HepG2 (cell line): ENCODE data around the gene VPS18. TPM values are rescaled to one million over a fixed set of nuclear protein-coding genes. Genes with fewer than 3 reads are reported as not detected.

Experiments used
- ATRX ChIP-seq: sonication (generic); formaldehyde crosslinking; IDR thresholded peaks from 2 replicates; pipeline ENCODE4 v1.4.0; 2020; ENCODE audit warnings: missing genetic modification reagents, borderline replicate concordance
- KLF11 ChIP-seq: IDR thresholded peaks from 2 replicates; pipeline ENCODE4 v1.6.1; 2016; ENCODE audit warnings: missing compliant biosample characterization
- TEAD2 ChIP-seq: sonication (generic); formaldehyde crosslinking; IDR thresholded peaks from 2 replicates; pipeline ENCODE4 v1.9.0; 2021; ENCODE audit warnings: missing genetic modification reagents
- ZNF552 ChIP-seq: sonication (generic); formaldehyde crosslinking; IDR thresholded peaks from 2 replicates; pipeline ENCODE4 v1.9.0; 2022; ENCODE audit warnings: missing genetic modification reagents, mild to moderate bottlenecking, borderline replicate concordance
- ZNF567 ChIP-seq: sonication (generic); formaldehyde crosslinking; IDR thresholded peaks from 2 replicates; pipeline ENCODE4 v1.8.1; 2023; ENCODE audit warnings: mild to moderate bottlenecking, missing genetic modification reagents, borderline replicate concordance
- ZNF570 ChIP-seq: sonication (generic); formaldehyde crosslinking; IDR thresholded peaks from 2 replicates; pipeline ENCODE4 v1.4.0; 2020; ENCODE audit warnings: mild to moderate bottlenecking, missing genetic modification reagents, borderline replicate concordance
- ZNF619 ChIP-seq: sonication (generic); formaldehyde crosslinking; IDR thresholded peaks from 2 replicates; pipeline ENCODE4 v1.4.0; 2020; ENCODE audit warnings: mild to moderate bottlenecking, missing genetic modification reagents
- polyA plus RNA-seq, 8 experiments: library from polyadenylated mRNA; depleted of rRNA in 3 of 8; stranded (reverse) in 7 of 8; unstranded in 1 of 8; fragments of >200 nt; fragmentation: Illumina TruSeq in 4 of 8; extraction: Trizol in 4 of 8; gene quantifications; 2 replicates each; pipeline versions ENCODE4 v1.2.1 to v1.2.3, GENCODE V29; 2011 to 2016; ENCODE audit warnings: low read depth in 4 of 8, missing spikeins in 1 of 8, mixed read lengths in 1 of 8; ENCODE audit not compliant: insufficient read depth in 1 of 8
- total RNA-seq, 5 experiments: library from RNA; depleted of rRNA; stranded (reverse); fragments of >200 nt; fragmentation: Illumina TruSeq; extraction: Trizol; gene quantifications; 2 replicates each; pipeline ENCODE4 v1.2.3, GENCODE V29; 2016; ENCODE audit warnings: low read depth in 1 of 5
- TF ChIP-seq, protein P1 (sequence below): IDR thresholded peaks from 2 replicates; pipeline ENCODE4 v1.6.1; 2016; ENCODE audit warnings: missing compliant biosample characterization, missing genetic modification reagents, borderline replicate concordance
- TF ChIP-seq, protein P2 (sequence below): sonication (generic); formaldehyde crosslinking; IDR thresholded peaks from 2 replicates; pipeline ENCODE4 v1.4.0; 2020; ENCODE audit warnings: missing genetic modification reagents
- TF ChIP-seq, protein P3 (sequence below): sonication (generic); formaldehyde crosslinking; conservative IDR thresholded peaks from 2 replicates; pipeline ENCODE4 v1.4.0; 2020; ENCODE audit warnings: missing genetic modification reagents
- TF ChIP-seq, protein P4 (sequence below): sonication (generic); formaldehyde crosslinking; IDR thresholded peaks from 2 replicates; pipeline ENCODE4; 2020; ENCODE audit warnings: missing genetic modification reagents, mild to moderate bottlenecking, borderline replicate concordance
- TF ChIP-seq, protein P5 (sequence below): sonication (generic); formaldehyde crosslinking; IDR thresholded peaks from 2 replicates; pipeline ENCODE4 v1.8.0; 2022; ENCODE audit warnings: missing genetic modification reagents, mild to moderate bottlenecking, moderate library complexity, borderline replicate concordance
- TF ChIP-seq, protein P6 (sequence below): sonication (generic); formaldehyde crosslinking; IDR thresholded peaks from 2 replicates; pipeline ENCODE4 v1.4.0; 2020; ENCODE audit warnings: missing genetic modification reagents

VPS18 gene
- total and polyA plus RNA-seq, 2 of the 13 experiments (the other 11 are each of a cell fraction or from before 2014, with no cell fraction given) = 5.8 to 17.0 TPM

DNA sequence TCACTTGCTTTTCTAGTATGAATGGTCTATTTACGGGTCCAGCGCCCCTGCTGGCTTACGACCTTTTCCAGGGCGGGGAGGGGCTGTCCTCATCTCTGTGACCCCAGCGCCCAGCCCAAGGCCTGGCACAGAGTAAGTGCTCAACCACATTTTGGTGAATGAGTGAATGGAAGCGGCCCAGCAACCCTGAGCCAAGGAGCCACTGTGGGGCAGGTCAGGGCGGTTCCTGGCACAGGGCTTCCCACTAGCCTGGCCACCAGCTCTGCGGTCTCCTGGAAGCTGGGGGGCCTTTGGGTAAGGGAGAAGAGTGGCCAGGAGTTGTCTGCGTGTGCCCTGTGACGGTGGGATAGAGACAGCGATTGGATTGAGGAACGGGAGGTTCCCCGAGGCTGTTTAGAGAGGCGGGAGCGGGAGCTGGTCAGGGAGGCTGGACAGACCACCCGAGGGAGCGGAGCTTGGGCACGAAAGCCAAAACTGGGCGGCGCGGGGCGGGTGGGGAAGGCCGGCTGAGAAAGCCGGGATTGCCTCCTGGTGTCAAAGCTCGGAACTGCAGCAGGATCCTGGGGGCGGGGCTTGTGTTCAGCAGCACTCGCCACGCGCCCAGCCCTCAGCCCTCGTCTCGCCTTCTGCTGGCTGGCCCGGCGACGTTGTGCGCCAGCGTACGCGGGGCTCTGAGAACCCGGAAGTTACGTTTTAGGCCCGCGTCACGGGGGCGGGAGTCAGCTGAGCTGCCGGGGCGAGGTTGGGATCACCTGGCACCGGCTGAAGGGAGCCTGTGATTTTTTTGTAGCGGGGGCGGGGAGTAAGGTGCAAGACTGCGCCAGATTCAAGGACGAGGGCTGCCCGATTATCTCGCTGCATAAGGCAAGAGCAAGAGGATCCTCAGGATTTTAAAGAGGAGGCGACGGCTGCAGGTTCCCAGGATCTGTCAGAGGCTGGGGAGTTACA lies at the start of gene VPS18 (continued):
- TF ChIP-seq, protein P1, sequence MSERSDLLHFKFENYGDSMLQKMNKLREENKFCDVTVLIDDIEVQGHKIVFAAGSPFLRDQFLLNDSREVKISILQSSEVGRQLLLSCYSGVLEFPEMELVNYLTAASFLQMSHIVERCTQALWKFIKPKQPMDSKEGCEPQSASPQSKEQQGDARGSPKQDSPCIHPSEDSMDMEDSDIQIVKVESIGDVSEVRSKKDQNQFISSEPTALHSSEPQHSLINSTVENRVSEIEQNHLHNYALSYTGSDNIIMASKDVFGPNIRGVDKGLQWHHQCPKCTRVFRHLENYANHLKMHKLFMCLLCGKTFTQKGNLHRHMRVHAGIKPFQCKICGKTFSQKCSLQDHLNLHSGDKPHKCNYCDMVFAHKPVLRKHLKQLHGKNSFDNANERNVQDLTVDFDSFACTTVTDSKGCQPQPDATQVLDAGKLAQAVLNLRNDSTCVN (CRISPR knock-in tag) = no peak
- TF ChIP-seq, protein P2, sequence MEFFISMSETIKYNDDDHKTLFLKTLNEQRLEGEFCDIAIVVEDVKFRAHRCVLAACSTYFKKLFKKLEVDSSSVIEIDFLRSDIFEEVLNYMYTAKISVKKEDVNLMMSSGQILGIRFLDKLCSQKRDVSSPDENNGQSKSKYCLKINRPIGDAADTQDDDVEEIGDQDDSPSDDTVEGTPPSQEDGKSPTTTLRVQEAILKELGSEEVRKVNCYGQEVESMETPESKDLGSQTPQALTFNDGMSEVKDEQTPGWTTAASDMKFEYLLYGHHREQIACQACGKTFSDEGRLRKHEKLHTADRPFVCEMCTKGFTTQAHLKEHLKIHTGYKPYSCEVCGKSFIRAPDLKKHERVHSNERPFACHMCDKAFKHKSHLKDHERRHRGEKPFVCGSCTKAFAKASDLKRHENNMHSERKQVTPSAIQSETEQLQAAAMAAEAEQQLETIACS (CRISPR knock-in tag) = no peak
- TF ChIP-seq ZNF570 (CRISPR knock-in tag) = no peak
- TF ChIP-seq ZNF552 (CRISPR knock-in tag) = no peak
- TF ChIP-seq KLF11 = no peak
- TF ChIP-seq TEAD2 = no peak
- TF ChIP-seq, protein P3, sequence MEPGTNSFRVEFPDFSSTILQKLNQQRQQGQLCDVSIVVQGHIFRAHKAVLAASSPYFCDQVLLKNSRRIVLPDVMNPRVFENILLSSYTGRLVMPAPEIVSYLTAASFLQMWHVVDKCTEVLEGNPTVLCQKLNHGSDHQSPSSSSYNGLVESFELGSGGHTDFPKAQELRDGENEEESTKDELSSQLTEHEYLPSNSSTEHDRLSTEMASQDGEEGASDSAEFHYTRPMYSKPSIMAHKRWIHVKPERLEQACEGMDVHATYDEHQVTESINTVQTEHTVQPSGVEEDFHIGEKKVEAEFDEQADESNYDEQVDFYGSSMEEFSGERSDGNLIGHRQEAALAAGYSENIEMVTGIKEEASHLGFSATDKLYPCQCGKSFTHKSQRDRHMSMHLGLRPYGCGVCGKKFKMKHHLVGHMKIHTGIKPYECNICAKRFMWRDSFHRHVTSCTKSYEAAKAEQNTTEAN (CRISPR knock-in tag) = no peak
- TF ChIP-seq, protein P4, sequence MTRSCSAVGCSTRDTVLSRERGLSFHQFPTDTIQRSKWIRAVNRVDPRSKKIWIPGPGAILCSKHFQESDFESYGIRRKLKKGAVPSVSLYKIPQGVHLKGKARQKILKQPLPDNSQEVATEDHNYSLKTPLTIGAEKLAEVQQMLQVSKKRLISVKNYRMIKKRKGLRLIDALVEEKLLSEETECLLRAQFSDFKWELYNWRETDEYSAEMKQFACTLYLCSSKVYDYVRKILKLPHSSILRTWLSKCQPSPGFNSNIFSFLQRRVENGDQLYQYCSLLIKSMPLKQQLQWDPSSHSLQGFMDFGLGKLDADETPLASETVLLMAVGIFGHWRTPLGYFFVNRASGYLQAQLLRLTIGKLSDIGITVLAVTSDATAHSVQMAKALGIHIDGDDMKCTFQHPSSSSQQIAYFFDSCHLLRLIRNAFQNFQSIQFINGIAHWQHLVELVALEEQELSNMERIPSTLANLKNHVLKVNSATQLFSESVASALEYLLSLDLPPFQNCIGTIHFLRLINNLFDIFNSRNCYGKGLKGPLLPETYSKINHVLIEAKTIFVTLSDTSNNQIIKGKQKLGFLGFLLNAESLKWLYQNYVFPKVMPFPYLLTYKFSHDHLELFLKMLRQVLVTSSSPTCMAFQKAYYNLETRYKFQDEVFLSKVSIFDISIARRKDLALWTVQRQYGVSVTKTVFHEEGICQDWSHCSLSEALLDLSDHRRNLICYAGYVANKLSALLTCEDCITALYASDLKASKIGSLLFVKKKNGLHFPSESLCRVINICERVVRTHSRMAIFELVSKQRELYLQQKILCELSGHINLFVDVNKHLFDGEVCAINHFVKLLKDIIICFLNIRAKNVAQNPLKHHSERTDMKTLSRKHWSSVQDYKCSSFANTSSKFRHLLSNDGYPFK (CRISPR knock-in tag) = no peak
- TF ChIP-seq ZNF619 (CRISPR knock-in tag) = no peak
- TF ChIP-seq, protein P5, sequence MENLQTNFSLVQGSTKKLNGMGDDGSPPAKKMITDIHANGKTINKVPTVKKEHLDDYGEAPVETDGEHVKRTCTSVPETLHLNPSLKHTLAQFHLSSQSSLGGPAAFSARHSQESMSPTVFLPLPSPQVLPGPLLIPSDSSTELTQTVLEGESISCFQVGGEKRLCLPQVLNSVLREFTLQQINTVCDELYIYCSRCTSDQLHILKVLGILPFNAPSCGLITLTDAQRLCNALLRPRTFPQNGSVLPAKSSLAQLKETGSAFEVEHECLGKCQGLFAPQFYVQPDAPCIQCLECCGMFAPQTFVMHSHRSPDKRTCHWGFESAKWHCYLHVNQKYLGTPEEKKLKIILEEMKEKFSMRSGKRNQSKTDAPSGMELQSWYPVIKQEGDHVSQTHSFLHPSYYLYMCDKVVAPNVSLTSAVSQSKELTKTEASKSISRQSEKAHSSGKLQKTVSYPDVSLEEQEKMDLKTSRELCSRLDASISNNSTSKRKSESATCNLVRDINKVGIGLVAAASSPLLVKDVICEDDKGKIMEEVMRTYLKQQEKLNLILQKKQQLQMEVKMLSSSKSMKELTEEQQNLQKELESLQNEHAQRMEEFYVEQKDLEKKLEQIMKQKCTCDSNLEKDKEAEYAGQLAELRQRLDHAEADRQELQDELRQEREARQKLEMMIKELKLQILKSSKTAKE (CRISPR knock-in tag) = no peak
- TF ChIP-seq ZNF567 (CRISPR knock-in tag) = no peak
- TF ChIP-seq, protein P6, sequence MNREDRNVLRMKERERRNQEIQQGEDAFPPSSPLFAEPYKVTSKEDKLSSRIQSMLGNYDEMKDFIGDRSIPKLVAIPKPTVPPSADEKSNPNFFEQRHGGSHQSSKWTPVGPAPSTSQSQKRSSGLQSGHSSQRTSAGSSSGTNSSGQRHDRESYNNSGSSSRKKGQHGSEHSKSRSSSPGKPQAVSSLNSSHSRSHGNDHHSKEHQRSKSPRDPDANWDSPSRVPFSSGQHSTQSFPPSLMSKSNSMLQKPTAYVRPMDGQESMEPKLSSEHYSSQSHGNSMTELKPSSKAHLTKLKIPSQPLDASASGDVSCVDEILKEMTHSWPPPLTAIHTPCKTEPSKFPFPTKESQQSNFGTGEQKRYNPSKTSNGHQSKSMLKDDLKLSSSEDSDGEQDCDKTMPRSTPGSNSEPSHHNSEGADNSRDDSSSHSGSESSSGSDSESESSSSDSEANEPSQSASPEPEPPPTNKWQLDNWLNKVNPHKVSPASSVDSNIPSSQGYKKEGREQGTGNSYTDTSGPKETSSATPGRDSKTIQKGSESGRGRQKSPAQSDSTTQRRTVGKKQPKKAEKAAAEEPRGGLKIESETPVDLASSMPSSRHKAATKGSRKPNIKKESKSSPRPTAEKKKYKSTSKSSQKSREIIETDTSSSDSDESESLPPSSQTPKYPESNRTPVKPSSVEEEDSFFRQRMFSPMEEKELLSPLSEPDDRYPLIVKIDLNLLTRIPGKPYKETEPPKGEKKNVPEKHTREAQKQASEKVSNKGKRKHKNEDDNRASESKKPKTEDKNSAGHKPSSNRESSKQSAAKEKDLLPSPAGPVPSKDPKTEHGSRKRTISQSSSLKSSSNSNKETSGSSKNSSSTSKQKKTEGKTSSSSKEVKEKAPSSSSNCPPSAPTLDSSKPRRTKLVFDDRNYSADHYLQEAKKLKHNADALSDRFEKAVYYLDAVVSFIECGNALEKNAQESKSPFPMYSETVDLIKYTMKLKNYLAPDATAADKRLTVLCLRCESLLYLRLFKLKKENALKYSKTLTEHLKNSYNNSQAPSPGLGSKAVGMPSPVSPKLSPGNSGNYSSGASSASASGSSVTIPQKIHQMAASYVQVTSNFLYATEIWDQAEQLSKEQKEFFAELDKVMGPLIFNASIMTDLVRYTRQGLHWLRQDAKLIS (CRISPR knock-in tag) = no peak
- no peak for TF ChIP-seq ATRX (CRISPR knock-in tag)
